Tongue (tissue), 2 donors: ENCODE results near the gene FHL5. TPM values are rescaled to one million over a fixed set of nuclear protein-coding genes. Genes with fewer than 3 reads are reported as not detected.
"Not testable (repeated sequence)": the region's sequence is repeated elsewhere in the genome, so short reads cannot be mapped to it uniquely, and the experiment has no call there.

Experiments used
- DNase-seq: peaks from one replicate; pipeline ENCODE4 v3.0.0-alpha.2; 2015
- total RNA-seq: library from RNA; depleted of rRNA; stranded (reverse); fragments of >200 nt; gene quantifications from one replicate; pipeline ENCODE4 v1.2.3, GENCODE V29; 2014

FHL5 gene, protein sequence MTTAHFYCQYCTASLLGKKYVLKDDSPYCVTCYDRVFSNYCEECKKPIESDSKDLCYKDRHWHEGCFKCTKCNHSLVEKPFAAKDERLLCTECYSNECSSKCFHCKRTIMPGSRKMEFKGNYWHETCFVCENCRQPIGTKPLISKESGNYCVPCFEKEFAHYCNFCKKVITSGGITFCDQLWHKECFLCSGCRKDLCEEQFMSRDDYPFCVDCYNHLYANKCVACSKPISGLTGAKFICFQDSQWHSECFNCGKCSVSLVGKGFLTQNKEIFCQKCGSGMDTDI
- 1.8 TPM for total RNA-seq

DNA sequence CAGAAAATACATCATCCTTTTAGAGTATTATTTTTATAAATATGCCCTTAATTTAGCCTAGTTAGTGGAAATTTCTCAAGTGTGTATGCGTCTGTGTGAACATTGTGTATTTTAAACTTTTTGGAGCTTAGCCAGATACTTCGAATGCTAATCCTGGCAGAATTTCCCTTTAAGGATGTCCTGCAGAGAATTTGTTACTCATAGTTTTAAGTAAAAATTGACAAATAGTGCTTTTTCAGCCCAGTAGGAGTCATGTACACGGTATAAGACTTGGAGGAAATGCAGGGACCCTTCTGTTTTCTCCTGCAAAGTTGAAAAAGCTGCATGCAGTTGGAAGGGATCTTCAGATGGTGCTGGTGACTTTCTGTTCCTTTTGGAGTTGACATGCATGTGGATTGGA is at the start of gene FHL5:
Gene FHL5 (plus strand): TSS at position 243 of the 400 bp plus-strand sequence. CDS start 40,486 bp downstream, outside the sequence.
- no peak for DNase-seq

GRCh38 chr6:96520171-96521115 is 42.5 kb upstream of the FHL5 start:
- peak; percentile 17 for DNase-seq

- DNase-seq: no peak
These were observed 41.7 kb upstream of the FHL5 start for GRCh38 chr6:96521306-96521643.

GRCh38 chr6:96521644-96522464 is 41.1 kb upstream of the FHL5 start, which contains the start of gene UFL1:
UFL1 (plus strand) TSS chr6:96521806; CDS start chr6:96521874, 68 bp downstream.
- DNase-seq: peak; percentile 98

GRCh38 chr6:96522465-96523009 is 40.4 kb upstream of the FHL5 start:
- peak; percentile 53 for DNase-seq

DNA sequence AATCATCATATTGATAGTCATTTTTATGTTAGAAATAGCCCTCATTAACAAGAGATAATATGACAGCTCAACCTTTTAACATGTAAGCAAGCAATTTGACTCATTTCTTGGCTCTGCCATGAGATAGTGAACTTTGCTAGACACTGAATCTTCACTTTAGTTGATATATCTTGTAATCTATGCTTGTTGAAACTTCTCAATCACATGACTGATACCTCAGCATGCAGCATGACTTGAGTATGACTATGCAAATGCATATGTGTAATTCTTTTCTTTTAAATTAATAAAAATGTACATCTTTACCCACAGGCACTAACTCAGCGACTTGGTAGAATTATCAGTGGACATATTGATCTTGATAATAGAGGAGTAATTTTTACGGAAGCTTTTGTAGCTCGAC is 34.7 kb upstream of the FHL5 start:
- DNase-seq: no peak

GRCh38 chr6:96532399-96532798 is 30.5 kb upstream of the FHL5 start:
- DNase-seq: no peak

DNA sequence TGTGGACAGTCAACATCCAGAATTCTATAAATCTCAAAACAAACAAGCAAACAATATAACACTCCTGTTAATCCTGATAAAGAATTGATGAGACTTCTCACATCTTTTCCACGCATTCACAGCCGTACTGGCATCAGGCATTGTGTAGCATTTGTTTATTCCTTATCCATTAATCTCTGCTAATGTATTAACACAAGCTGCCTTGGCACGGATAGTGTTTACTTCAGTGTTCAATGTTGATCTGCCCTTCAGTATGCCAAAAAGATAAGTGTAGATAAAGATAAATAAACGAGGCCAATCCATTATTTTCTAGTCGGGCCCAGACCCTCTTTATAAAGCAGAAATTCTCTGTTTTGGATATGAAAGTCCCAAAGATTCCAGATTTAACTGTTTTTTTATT is 25.2 kb upstream of the FHL5 start:
- DNase-seq: no peak

GRCh38 chr6:96542702-96543101 is 20.2 kb upstream of the FHL5 start:
- DNase-seq: peak; percentile 23

GRCh38 chr6:96545882-96546281 is 17.0 kb upstream of the FHL5 start:
- no peak for DNase-seq

DNA sequence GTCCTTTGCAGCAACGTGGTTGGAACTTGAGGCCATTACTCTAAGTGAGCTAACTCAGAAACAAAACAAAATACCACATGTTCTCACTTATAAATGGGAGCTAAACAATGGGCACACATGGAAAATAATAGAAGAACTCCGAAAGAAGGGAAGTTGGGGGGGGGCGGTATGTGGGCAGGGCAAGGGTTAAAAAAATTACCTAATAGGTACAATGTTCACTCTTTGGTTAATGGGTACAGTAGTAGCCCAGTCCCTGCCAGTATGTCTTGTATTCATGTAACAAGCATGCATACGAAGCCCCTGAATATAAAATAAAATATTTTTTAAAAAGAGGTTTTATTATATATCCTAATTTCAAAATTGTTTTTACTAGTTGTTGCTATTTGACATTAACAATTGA is 15.3 kb upstream of the FHL5 start:
- no peak for DNase-seq

DNA sequence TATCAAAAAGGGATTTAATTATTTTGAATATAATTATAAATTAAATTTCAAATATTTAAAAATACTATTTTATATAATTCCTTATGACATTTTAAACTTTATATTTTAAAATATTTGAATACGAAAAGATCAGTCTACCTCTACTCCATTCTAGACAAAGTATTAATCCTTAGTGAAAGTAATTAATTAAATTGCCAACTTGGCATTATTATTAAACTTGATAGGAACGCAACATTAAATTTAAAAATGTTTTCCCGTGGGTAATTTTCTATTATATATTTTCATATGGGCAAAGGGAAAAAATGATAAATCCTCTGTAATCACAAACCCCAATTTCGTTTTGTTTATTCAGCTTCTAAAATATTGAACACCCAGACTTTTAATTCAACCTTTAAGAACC is 8.4 kb upstream of the FHL5 start:
- DNase-seq: no peak

DNA sequence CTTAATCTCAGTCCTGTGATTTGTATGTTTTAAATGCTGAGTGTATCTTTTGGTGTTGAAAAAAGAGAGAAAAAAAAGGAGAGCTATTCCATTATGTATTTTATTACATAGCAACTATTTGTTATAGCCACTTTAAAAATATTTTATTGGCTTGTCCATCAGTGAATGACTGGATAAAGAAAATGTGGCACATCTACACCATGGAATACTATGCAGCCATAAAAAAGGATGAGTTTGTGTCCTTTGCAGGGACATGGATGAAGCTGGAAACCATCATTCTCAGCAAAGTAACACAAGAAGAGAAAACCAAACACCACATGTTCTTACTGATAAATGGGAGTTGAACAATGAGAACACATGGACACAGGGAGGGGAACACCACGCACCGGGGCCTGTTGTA is 3.2 kb upstream of the FHL5 start:
- DNase-seq: not testable (repeated sequence)

- no peak for DNase-seq
These were observed 925 bp downstream of the FHL5 start for GRCh38 chr6:96563853-96564252.

- DNase-seq: no peak
These were observed 7.1 kb downstream of the FHL5 start for GRCh38 chr6:96570053-96570452.

DNA sequence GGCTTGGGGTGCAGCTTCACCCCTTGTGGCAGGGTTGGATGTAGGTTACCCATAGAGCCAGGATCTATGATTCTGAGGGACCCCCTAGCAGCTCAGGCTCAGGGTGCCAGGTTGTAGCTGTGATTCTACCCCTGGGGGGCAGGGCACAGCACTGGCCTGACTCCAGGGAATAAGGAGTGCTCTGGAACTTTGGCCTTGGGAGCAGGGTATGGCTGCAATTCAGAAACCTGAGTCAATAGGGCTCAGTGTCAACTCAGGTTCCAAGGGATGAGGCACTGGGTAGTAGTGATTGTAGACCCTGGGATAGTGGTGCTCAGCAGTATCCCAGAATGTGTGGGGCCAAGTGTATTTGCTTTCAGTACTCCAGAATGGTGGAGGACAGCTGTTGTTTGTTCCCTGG is 8.6 kb downstream of the FHL5 start:
- DNase-seq: no peak

- DNase-seq: no peak
These were observed 12.4 kb downstream of the FHL5 start for GRCh38 chr6:96575359-96575758.

DNA sequence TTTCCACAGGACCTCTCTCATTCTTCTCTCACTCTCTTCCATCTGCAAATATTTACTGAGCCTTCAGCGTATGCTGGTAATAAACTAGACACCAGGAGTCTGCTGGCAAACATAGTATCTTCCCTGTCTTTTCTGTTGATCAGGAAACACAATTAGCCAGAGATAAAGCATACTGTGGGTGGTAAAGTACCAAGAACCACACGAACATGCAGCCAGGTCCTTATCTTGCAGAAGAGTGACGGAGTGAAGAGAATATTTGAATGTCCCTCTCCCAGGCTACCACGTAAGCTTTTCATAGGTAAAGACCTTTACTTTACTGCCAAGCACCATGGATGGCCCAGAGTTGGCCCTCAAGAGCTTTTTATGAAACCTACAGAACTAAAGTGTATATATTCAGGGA is 13.3 kb downstream of the FHL5 start:
- no peak for DNase-seq

DNA sequence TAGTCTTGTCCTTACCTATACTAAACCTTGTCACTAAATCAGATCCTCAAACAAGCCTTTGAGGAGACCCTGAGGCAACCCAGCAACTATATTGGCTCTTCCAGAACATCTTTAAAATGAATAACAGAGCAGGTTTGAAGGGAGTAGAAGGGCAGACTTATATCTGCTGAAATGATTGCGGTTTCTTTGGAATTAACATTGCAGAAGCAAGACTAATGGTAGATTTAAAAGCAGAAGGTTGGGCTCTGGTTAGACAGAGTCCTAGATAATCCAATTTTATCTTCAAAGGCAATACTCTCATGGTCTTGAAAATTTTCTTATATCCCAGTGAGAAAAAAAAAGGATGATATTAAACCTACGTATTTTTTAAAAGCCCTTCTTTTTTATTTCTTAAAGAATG is 19.1 kb downstream of the FHL5 start:
- DNase-seq: no peak

- DNase-seq: no peak
These were observed 19.5 kb downstream of the FHL5 start for GRCh38 chr6:96582436-96582835.

GRCh38 chr6:96604420-96604819 is 41.5 kb downstream of the FHL5 start:
- DNase-seq: no peak

- no peak for DNase-seq
These were observed 45.1 kb downstream of the FHL5 start for GRCh38 chr6:96608074-96608473.
